Measurements from ENCODE around the gene ZNF487. TPM values are rescaled to one million over a fixed set of nuclear protein-coding genes. Genes with fewer than 3 reads are reported as not detected.

Gene ZNF487
- total and polyA plus RNA-seq, 2 of the 13 experiments (the other 11 are each of a cell fraction or from before 2014, with no cell fraction given): 7.4 to 8.8 TPM

- TF ChIP-seq ZNF33A (CRISPR knock-in tag; IDR thresholded peaks at IDR 0.05; ENCODE audit: borderline replicate concordance) (0 out of 2 replicates have a peak, but pooled peaks have one; percentile 87), NCOA5 (CRISPR knock-in tag; IDR thresholded peaks at IDR 0.05) (no peak), RFX5 (IDR thresholded peaks at IDR 0.05; ENCODE audit: low read depth, low read length) (no peak), HHEX (CRISPR knock-in tag; IDR thresholded peaks at IDR 0.05) (no peak), CENPX (CRISPR knock-in tag; IDR thresholded peaks at IDR 0.05) (no peak), ZC3H13 (CRISPR knock-in tag; IDR thresholded peaks at IDR 0.05) (no peak; the same call in 1 of the 2 replicates), GPN1 (CRISPR knock-in tag; IDR thresholded peaks at IDR 0.05; ENCODE audit: borderline replicate concordance) (no peak), MBD4 (IDR thresholded peaks at IDR 0.05; ENCODE audit: borderline replicate concordance, low read length) (no peak), ZNF326 (CRISPR knock-in tag; IDR thresholded peaks at IDR 0.05; ENCODE audit: borderline replicate concordance) (no peak), ZBTB46 (CRISPR knock-in tag; IDR thresholded peaks at IDR 0.05; ENCODE audit: borderline replicate concordance) (no peak), CHCHD3 (CRISPR knock-in tag; IDR thresholded peaks at IDR 0.05) (no peak), STAT6 (CRISPR knock-in tag; IDR thresholded peaks at IDR 0.05; ENCODE audit: borderline replicate concordance) (no peak), HNRNPK (IDR thresholded peaks at IDR 0.05; ENCODE audit: low read depth, low read length, poor library complexity, severe bottlenecking) (no peak), SNRNP70 (IDR thresholded peaks at IDR 0.05; ENCODE audit: low read depth, low read length) (no peak), PAX8 (CRISPR knock-in tag; IDR thresholded peaks at IDR 0.05; ENCODE audit: borderline replicate concordance) (no peak), SMYD3 (CRISPR knock-in tag; IDR thresholded peaks at IDR 0.05) (no peak), ZBTB43 (CRISPR knock-in tag; conservative IDR thresholded peaks at IDR 0.05) (peak; percentile 36), ZNF749 (CRISPR knock-in tag; IDR thresholded peaks at IDR 0.05; ENCODE audit: borderline replicate concordance) (no peak), DNMT3B (CRISPR knock-in tag; conservative IDR thresholded peaks at IDR 0.05) (no peak), ZNF350 (CRISPR knock-in tag; IDR thresholded peaks at IDR 0.05; ENCODE audit: borderline replicate concordance, low read depth) (no peak; the same call in 1 of the 2 replicates), MXD1 (CRISPR knock-in tag; IDR thresholded peaks at IDR 0.05) (no peak; the same call in 1 of the 2 replicates), ZNF274 (CRISPR knock-in tag; IDR thresholded peaks at IDR 0.05) (no peak), TBX3 (IDR thresholded peaks at IDR 0.05; ENCODE audit: borderline replicate concordance) (peak; percentile 30; the same call in 1 of the 2 replicates), ZFAT (CRISPR knock-in tag; conservative IDR thresholded peaks at IDR 0.05) (0 out of 2 replicates have a peak, but pooled peaks have one; percentile 56)
These were observed 29.2 kb upstream of the ZNF487 start (continued) for GRCh38 chr10:43407576-43408330.

Data from HepG2 (cell line).